ENCODE measurements around the gene ZSWIM3. TPM values are rescaled to one million over a fixed set of nuclear protein-coding genes. Genes with fewer than 3 reads are reported as not detected.
A peak's percentile ranks its signal among the peaks of the same experiment; 100 is the strongest.

Gene ZSWIM3
- total and polyA plus RNA-seq, 2 of the 13 experiments (the other 11 are each of a cell fraction or from before 2014, with no cell fraction given), result 5.2 to 5.8 TPM

GRCh38 chr20:45911486-45912343 is 54.3 kb downstream of the ZSWIM3 start, which contains the start of gene PLTP (continued):
- TF ChIP-seq ZBTB2 (CRISPR knock-in tag; IDR thresholded peaks at IDR 0.05; ENCODE audit: low read depth), result 0 out of 2 replicates have a peak, but pooled peaks have one; percentile 37

GRCh38 chr20:45912344-45912682 is 54.9 kb downstream of the ZSWIM3 start:
- in situ Hi-C loops (cut with HindIII; ENCODE audit: extremely low pct_ligation_motif_present, low pct_unique_long_range_greater_than_20kb) (no loop called here), intact Hi-C loops (cut with micrococcal nuclease; ENCODE audit: unreplicated experiment) (no loop called here)
- Histone ChIP-seq H3K27me3 (ENCODE audit: control insufficient read depth in 1 of 2, insufficient read depth in 2 of 2, low read length in 2 of 2) (peaks cover 0 to 8% of the 10 kb centered on the region in 2 experiments; a peak in 3 of 5 replicates), H4K20me1 (ENCODE audit: insufficient read depth, low read length) (no peaks in the 10 kb centered on the region), H3K9me3 (ENCODE audit: low read length) (no peaks in the 10 kb centered on the region), H3K4me2 (ENCODE audit: low read depth, low read length) (peak overlapping the region; percentile 71), H3K4me1 (ENCODE audit: insufficient read depth, low read length) (peaks cover 57% of the 10 kb centered on the region), H2AFZ (ENCODE audit: low read length) (no peak overlapping the region), H3K9ac (ENCODE audit: insufficient read depth, low read depth, low read length) (peak overlapping the region; percentile 46), H3K79me2 (ENCODE audit: insufficient read depth, low read length) (no peaks in the 10 kb centered on the region), H3K36me3 (replicated peaks in 1 of 2; ENCODE audit: control insufficient read depth in 1 of 2, insufficient read depth in 2 of 2, low read length in 2 of 2) (no peaks in the 10 kb centered on the region), H3K27ac (ENCODE audit: extremely low read length, insufficient read depth, low read length) (no peak overlapping the region), H3K4me3 (replicated peaks in 1 of 3; ENCODE audit: insufficient read depth in 1 of 3, low read depth in 2 of 3, low read length in 3 of 3) (peak overlapping the region; percentile 29 to 66 (median 56))
- DNase-seq (ENCODE audit: low spot score) (no peak), ATAC-seq (no peak), FAIRE-seq (no peak)
- ChIA-PET CTCF (ENCODE audit: low intra/inter-chr PET ratio, low total read pairs) (no interaction called here), POLR2A (interaction anchor here (0.8 to 8.8 kb wide), 6 partner anchors 7 to 48 kb away, joined by 3 to 164 read pairs (median 6); partner anchors contain the start of genes CTSA, NEURL2 and PCIF1)
- no TSS peak for BruUV-seq (replicated peaks)
- WGBS (ENCODE audit: low lambda C conversion rate), result 24% methylated on average over 4 of the region's 4 CpGs
- TF ChIP-seq RFXAP (CRISPR knock-in tag; IDR thresholded peaks at IDR 0.05; ENCODE audit: borderline replicate concordance), result no peak
- 0 out of 2 replicates have a peak, but pooled peaks have one; percentile 21 for TF ChIP-seq POGK (CRISPR knock-in tag; conservative IDR thresholded peaks at IDR 0.05)
- peak; percentile 14; the same call in 1 of the 2 replicates for TF ChIP-seq GZF1 (CRISPR knock-in tag; IDR thresholded peaks at IDR 0.05)
- 0 out of 2 replicates have a peak, but pooled peaks have one; percentile 43 for TF ChIP-seq ZNF44 (CRISPR knock-in tag; IDR thresholded peaks at IDR 0.05)
- peak; percentile 64; the same call in 1 of the 2 replicates for TF ChIP-seq ZNF280D (CRISPR knock-in tag; IDR thresholded peaks at IDR 0.05)
- TF ChIP-seq DMAP1 (CRISPR knock-in tag; IDR thresholded peaks at IDR 0.05), result 0 out of 2 replicates have a peak, but pooled peaks have one; percentile 8
- 0 out of 2 replicates have a peak, but pooled peaks have one; percentile 8 for TF ChIP-seq ZNF619 (CRISPR knock-in tag; IDR thresholded peaks at IDR 0.05)

Data from HepG2 (cell line).